ENCODE measurements around the gene CEP57L1. TPM values are rescaled to one million over a fixed set of nuclear protein-coding genes. Genes with fewer than 3 reads are reported as not detected.
"Not testable (repeated sequence)": the region's sequence is repeated elsewhere in the genome, so short reads cannot be mapped to it uniquely, and the experiment has no call there.

The CEP57L1 gene
- total RNA-seq, 1 donor, result 41.3 TPM

DNA sequence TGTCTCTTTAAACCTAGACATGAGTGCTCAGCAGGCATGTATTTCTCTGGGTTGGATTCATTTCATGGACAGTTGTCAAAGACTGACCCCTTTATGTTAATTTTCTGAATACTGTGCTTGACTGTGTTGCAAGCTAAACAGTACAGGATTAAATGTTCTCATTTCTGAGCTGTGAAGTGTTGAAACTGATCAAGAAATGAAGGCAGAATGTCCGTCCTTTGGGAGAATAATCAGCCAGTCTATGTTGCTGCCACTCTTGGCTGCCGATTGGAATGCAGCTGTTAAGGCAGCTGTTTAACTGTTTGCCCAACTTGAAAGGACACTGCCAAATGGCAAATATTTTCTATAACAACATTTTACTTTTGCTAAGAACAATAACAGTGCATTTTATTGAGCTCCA lies 87.3 kb downstream of the CEP57L1 start:
- DNase-seq (ENCODE audit: low read depth), result peak; percentile 9
- TF ChIP-seq, protein P1, sequence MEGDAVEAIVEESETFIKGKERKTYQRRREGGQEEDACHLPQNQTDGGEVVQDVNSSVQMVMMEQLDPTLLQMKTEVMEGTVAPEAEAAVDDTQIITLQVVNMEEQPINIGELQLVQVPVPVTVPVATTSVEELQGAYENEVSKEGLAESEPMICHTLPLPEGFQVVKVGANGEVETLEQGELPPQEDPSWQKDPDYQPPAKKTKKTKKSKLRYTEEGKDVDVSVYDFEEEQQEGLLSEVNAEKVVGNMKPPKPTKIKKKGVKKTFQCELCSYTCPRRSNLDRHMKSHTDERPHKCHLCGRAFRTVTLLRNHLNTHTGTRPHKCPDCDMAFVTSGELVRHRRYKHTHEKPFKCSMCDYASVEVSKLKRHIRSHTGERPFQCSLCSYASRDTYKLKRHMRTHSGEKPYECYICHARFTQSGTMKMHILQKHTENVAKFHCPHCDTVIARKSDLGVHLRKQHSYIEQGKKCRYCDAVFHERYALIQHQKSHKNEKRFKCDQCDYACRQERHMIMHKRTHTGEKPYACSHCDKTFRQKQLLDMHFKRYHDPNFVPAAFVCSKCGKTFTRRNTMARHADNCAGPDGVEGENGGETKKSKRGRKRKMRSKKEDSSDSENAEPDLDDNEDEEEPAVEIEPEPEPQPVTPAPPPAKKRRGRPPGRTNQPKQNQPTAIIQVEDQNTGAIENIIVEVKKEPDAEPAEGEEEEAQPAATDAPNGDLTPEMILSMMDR (IDR thresholded peaks at IDR 0.05; ENCODE audit: insufficient read depth, low read length), result no peak
- H3K4me3 ChIP-seq (ENCODE audit: low read depth, low read length), result no peak overlapping the region

DNA sequence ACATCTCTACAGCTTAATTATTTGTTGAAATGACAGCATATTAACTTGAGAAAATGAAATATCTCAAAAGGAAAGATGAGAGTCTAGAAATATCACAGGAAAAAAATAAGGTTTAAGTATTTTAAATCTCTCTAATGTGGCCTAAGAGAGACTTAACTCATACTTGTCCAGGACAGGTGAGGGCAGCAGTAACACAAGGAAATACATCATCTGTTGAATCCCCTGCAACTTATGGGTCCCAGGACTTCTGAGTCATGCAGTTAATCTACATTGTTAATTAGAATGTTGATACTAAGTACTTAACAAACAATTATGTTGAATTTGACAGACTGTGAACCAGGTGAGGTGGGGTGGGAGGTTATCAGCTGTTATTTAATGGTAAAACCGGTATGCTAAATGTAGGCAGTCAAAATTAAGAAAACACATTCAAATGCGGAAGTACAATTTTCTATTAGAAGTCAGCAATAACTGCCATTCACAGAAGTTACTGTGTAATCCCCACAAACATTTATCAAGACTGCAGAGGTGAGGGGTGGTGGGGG lies 87.9 kb downstream of the CEP57L1 start:
- TF ChIP-seq, protein P1 (IDR thresholded peaks at IDR 0.05; ENCODE audit: insufficient read depth, low read length), result no peak
- no peak for DNase-seq (ENCODE audit: low read depth)

DNA sequence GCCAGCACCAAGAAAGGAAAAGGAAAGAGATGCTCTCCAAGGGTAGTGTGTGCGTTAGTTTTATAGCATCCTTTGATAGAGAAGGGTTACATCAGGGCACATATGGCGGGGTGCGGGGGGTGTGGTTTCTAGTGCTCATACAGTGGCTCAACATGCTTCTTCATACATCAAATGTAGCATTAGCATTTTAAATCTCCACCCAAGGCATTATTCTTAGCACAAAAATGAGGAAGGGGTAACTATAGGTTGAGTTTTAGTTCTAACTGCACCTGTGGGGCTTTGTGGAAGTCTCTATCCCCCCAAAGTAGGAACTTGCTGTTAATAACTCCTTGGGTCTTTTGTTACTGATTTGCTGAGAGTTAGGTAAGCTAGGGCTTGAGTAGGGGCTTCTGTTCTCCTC lies 89.3 kb downstream of the CEP57L1 start:
- TF ChIP-seq, protein P1 (IDR thresholded peaks at IDR 0.05; ENCODE audit: insufficient read depth, low read length), result no peak
- H3K4me3 ChIP-seq (ENCODE audit: low read depth, low read length), result no peak overlapping the region

More for the DNA sequence above, 87.9 kb downstream of the CEP57L1 start:
- H3K4me3 ChIP-seq (ENCODE audit: low read depth, low read length), result no peak overlapping the region

DNA sequence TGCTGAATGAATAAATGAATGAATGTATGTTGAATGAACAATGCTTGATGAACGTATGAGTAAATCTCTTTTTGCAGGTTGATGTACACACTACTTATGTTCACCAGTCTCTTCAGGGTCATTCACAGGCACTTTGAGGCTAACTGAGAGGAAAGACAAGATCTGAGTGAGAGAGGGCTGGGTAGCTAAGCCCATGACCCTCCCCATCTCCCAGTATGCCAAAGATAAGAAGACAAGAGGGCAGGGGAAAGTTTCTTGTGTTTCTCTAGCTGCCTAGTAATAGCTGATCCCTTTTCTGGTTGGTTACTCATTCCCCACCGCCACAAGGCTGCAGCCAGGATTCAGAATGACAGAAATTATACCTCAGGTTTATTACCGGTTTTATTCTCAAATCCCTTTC lies 90.7 kb downstream of the CEP57L1 start:
- H3K4me3 ChIP-seq (ENCODE audit: low read depth, low read length), result no peak overlapping the region

More for the DNA sequence above, 89.3 kb downstream of the CEP57L1 start:
- DNase-seq (ENCODE audit: low read depth), result no peak

DNA sequence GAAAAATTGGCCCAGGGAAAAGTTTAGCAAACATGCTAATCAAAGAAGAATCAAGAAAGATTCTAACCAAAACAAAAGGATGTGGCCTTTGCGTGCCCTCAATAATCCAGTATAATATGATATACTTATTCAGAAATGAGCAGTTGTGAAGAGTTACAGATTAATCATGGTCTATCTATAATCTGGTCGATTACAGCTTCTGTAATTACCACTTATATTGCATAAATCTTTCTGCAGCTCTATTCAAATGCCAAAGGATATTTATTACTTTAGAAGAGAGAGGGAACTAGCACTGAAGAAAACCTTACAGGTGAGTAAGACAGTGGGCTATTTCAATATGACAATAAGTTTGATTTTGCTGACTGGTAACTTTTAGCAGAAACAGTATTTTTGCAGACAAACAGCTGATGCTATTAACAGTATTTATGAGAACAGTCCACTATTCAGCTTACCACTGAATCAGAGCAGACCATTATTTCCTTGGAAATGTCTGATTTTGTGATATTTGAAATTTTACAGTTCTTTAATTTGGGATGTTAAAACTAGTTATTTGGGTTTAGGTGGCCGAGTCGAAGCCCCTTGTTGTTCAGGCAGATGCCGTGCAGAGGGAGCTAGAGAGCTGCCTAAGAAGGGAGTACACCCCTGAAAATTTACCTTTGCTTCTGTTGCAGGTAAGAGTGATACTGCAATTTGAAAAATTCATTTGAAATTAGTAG lies 92.2 kb downstream of the CEP57L1 start:
- TF ChIP-seq, protein P1 (IDR thresholded peaks at IDR 0.05; ENCODE audit: insufficient read depth, low read length), result peak; percentile 99
- no peak overlapping the region for H3K4me3 ChIP-seq (ENCODE audit: low read depth, low read length)
- DNase-seq (ENCODE audit: low read depth), result peak; percentile 51

More for the DNA sequence above, 90.7 kb downstream of the CEP57L1 start:
- TF ChIP-seq, protein P1 (IDR thresholded peaks at IDR 0.05; ENCODE audit: insufficient read depth, low read length), result no peak
- DNase-seq (ENCODE audit: low read depth), result no peak

DNA sequence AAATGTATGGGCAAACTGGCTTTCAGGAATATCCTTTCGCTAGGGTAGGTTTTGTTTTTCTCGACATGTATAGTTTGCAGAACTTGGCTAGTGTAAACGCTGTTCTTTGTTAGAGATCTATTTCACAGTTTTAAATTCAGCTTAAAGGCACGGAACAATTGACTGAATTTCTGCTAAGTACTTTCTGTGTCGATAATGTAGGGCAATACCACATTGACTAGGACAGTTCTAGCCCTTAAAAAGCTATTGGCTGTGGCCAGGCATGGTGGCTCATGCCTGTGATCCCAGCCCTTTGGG lies 92.8 kb downstream of the CEP57L1 start:
- no peak for DNase-seq (ENCODE audit: low read depth)
- no peak overlapping the region for H3K4me3 ChIP-seq (ENCODE audit: low read depth, low read length)
- TF ChIP-seq, protein P1 (IDR thresholded peaks at IDR 0.05; ENCODE audit: insufficient read depth, low read length), result no peak

DNA sequence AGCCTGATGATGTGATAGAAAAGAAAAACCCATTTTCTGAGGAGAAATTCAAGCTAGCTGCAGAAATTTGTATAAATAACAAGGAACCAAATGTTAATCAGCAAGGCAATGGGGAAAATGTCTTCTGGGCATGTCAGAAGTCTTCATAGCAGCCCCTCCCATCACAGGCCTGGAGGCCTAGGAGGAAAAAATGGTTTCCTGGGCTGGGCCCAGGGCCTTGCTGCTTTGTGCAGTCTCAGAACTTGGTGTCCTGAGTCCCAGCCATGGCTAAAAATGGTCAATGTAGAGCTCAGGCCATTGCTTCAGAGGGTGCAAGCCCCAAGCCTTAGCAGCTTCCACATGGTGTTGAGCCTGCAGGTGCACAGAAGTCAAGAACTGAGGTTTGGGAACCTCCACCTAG lies 96.1 kb downstream of the CEP57L1 start:
- H3K4me3 ChIP-seq (ENCODE audit: low read depth, low read length); DNase-seq (ENCODE audit: low read depth): not testable (repeated sequence)

Data from fibroblast of the aortic adventitia (primary cell).